IMR-90 (cell line): ENCODE results near the gene NARF. TPM values are rescaled to one million over a fixed set of nuclear protein-coding genes. Genes with fewer than 3 reads are reported as not detected.

Experiments
- ATAC-seq: fragments of 200-7000 bp; cut with Tn5 transposase; 2 replicates; pipeline ENCODE4 v1.9.1; 2020; ENCODE audit warnings: low read depth, mild to moderate bottlenecking, moderate library complexity
- BruUV-seq: library from RNA; stranded (reverse); fragments of 400-500 nt; replicated peaks from 2 replicates; lab custom pipeline; 2021; lab: Mats Ljungman, UMichigan
- CTCF ChIA-PET: fragments of 300-600 bp; formaldehyde crosslinking; extraction: SDS; loops from one replicate; lab custom pipeline; 2021; ENCODE audit warnings: antibody characterized with exemption; lab: Yijun Ruan, JAX
- POLR2A ChIA-PET: fragments of 300-600 bp; sonication (Branson Sonifier 250); formaldehyde crosslinking; loops from one replicate; lab custom pipeline; 2022; ENCODE audit warnings: antibody characterized with exemption; ENCODE audit not compliant: unreplicated experiment; lab: Charles Lee
- DNase-seq: peaks from one replicate; pipeline ENCODE4 v3.0.0; 2013
- H2AFZ ChIP-seq: replicated peaks from 2 replicates; pipeline ENCODE3; 2013; ENCODE audit warnings: low read length, mild to moderate bottlenecking; ENCODE audit not compliant: poor library complexity
- H2AK5ac ChIP-seq: 2 replicates; pipeline ENCODE4 v1.6.1; 2013; ENCODE audit warnings: low read depth, low read length, inconsistent platforms
- H2AK9ac ChIP-seq: replicated peaks from 2 replicates; pipeline ENCODE3; 2013; ENCODE audit warnings: mild to moderate bottlenecking, low read depth, low read length, moderate library complexity; ENCODE audit not compliant: poor library complexity
- H2BK120ac ChIP-seq: 2 replicates; pipeline ENCODE4 v1.6.1; 2013; ENCODE audit warnings: low read depth, low read length, inconsistent platforms
- H2BK15ac ChIP-seq: 3 replicates; pipeline ENCODE4 v1.6.1; 2013; ENCODE audit warnings: low read depth, low read length, inconsistent platforms
- H2BK20ac ChIP-seq: 2 replicates; pipeline ENCODE4 v1.6.1; 2013; ENCODE audit warnings: low read depth, mild to moderate bottlenecking, inconsistent platforms, low read length, moderate library complexity
- H2BK5ac ChIP-seq: 2 replicates; pipeline ENCODE4 v1.6.1; 2013; ENCODE audit warnings: mild to moderate bottlenecking, low read depth, low read length, inconsistent platforms; ENCODE audit not compliant: poor library complexity, severe bottlenecking
- H3K14ac ChIP-seq: replicated peaks from 2 replicates; pipeline ENCODE4 v1.6.1; 2013; ENCODE audit warnings: low read depth, low read length, inconsistent platforms
- H3K18ac ChIP-seq: 2 replicates; pipeline ENCODE4 v1.6.1; 2013; ENCODE audit warnings: low read depth, low read length, control low read depth
- H3K23ac ChIP-seq: 2 replicates; pipeline ENCODE4 v1.6.1; 2013; ENCODE audit warnings: low read depth, low read length, inconsistent platforms
- H3K27ac ChIP-seq: 2 replicates; pipeline ENCODE4 v1.5.1; 2013; ENCODE audit warnings: mild to moderate bottlenecking, control low read depth, low read length; ENCODE audit not compliant: insufficient read depth
- H3K27me3 ChIP-seq: 2 replicates; pipeline ENCODE4 v1.6.1; 2013; ENCODE audit warnings: low read length; ENCODE audit not compliant: control insufficient read depth, insufficient read depth
- H3K36me3 ChIP-seq: 2 replicates; pipeline ENCODE4 v1.6.1; 2013; ENCODE audit warnings: low read length, mixed read lengths; ENCODE audit not compliant: control insufficient read depth, insufficient read depth
- H3K4ac ChIP-seq: 2 replicates; pipeline ENCODE4 v1.6.1; 2013; ENCODE audit warnings: low read depth, low read length, inconsistent platforms
- H3K4me1 ChIP-seq: 2 replicates; pipeline ENCODE4 v1.6.1; 2013; ENCODE audit warnings: low read length, mixed read lengths; ENCODE audit not compliant: control insufficient read depth, insufficient read depth
- H3K4me2 ChIP-seq: 2 replicates; pipeline ENCODE4 v1.6.1; 2013; ENCODE audit warnings: low read depth, mild to moderate bottlenecking, control low read depth, low read length, moderate library complexity
- H3K4me3 ChIP-seq: 2 replicates; pipeline ENCODE4 v1.5.1; 2013; ENCODE audit warnings: low read depth, mild to moderate bottlenecking, control low read depth, low read length, moderate library complexity; ENCODE audit not compliant: insufficient read depth
- H3K56ac ChIP-seq: 2 replicates; pipeline ENCODE4 v1.6.1; 2013; ENCODE audit warnings: low read length, inconsistent platforms; ENCODE audit not compliant: insufficient read depth; ENCODE audit errors: extremely low read depth
- H3K79me1 ChIP-seq, 2 experiments: 2 replicates each; pipeline ENCODE4 v1.6.1; 2013; ENCODE audit warnings: low read length in 2 of 2, inconsistent platforms in 1 of 2, low read depth in 1 of 2
- H3K9ac ChIP-seq: 2 replicates; pipeline ENCODE4 v1.6.1; 2013; ENCODE audit warnings: low read depth, low read length, control low read depth
- H3K9me1 ChIP-seq: 2 replicates; pipeline ENCODE4 v1.6.1; 2013; ENCODE audit warnings: low read length, inconsistent platforms; ENCODE audit not compliant: insufficient read depth
- H3K9me3 ChIP-seq: 2 replicates; pipeline ENCODE4 v1.6.1; 2013; ENCODE audit warnings: low read length; ENCODE audit not compliant: control insufficient read depth, insufficient read depth
- H4K20me1 ChIP-seq: 2 replicates; pipeline ENCODE4 v1.6.1; 2013; ENCODE audit warnings: low read length, inconsistent platforms; ENCODE audit not compliant: insufficient read depth
- H4K5ac ChIP-seq: 2 replicates; pipeline ENCODE4 v1.6.1; 2013; ENCODE audit warnings: mild to moderate bottlenecking, low read depth, low read length, control low read depth
- H4K8ac ChIP-seq, 2 experiments: 2 replicates each; pipeline ENCODE4 v1.6.1; 2013; ENCODE audit warnings: low read depth in 2 of 2, low read length in 2 of 2, control low read depth in 1 of 2, inconsistent platforms in 1 of 2
- H4K91ac ChIP-seq: 2 replicates; pipeline ENCODE4 v1.6.1; 2013; ENCODE audit warnings: low read depth, low read length, inconsistent platforms; ENCODE audit not compliant: insufficient read depth
- BHLHE40 ChIP-seq: fragments of 150-350 bp; IDR thresholded peaks from 2 replicates; pipeline ENCODE4 v1.6.1; 2016; ENCODE audit warnings: mild to moderate bottlenecking, low read depth, low read length
- CHD1 ChIP-seq: IDR thresholded peaks from 2 replicates; pipeline ENCODE4 v1.6.1; 2012; ENCODE audit warnings: low read depth, low read length, improper control_type of control experiment
- FOS ChIP-seq: fragments of 150-350 bp; IDR thresholded peaks from 2 replicates; pipeline ENCODE4 v1.6.1; 2016; ENCODE audit warnings: low read depth, low read length
- MAZ ChIP-seq: IDR thresholded peaks from 2 replicates; pipeline ENCODE4 v1.6.1; 2012; ENCODE audit warnings: low read depth, mild to moderate bottlenecking, low read length, improper control_type of control experiment, moderate library complexity, borderline replicate concordance
- MXI1 ChIP-seq: IDR thresholded peaks from 2 replicates; pipeline ENCODE4 v1.6.1; 2012; ENCODE audit warnings: low read depth, mild to moderate bottlenecking, low read length, moderate library complexity, borderline replicate concordance
- NFE2L2 ChIP-seq: fragments of 150-350 bp; IDR thresholded peaks from 2 replicates; pipeline ENCODE4 v1.6.1; 2016; ENCODE audit warnings: low read depth, mild to moderate bottlenecking, low read length
- RAD21 ChIP-seq: IDR thresholded peaks from 2 replicates; pipeline ENCODE4 v1.6.1; 2012; ENCODE audit warnings: low read length, improper control_type of control experiment
- RCOR1 ChIP-seq: IDR thresholded peaks from 2 replicates; pipeline ENCODE4 v1.6.1; 2012; ENCODE audit warnings: mild to moderate bottlenecking, low read length, improper control_type of control experiment; ENCODE audit not compliant: insufficient replicate concordance
- RFX5 ChIP-seq: IDR thresholded peaks from 2 replicates; pipeline ENCODE4 v1.8.0; 2012; ENCODE audit warnings: low read depth, mild to moderate bottlenecking, low read length, moderate library complexity
- WGBS, 2 experiments: methylation state at CpG; one replicate each; pipeline versions ENCODE4 v1.1.5 to v1.1.7; 2013; ENCODE audit warnings: missing lambda C conversion rate in 2 of 2; ENCODE audit not compliant: insufficient read length in 1 of 2; ENCODE audit errors: extremely low coverage in 2 of 2; 5-methylcytosine and 5-hydroxymethylcytosine counted together
- dilution Hi-C: fragments of 300-500 bp; cut with HindIII; formaldehyde crosslinking; loops from one replicate; pipeline ENCODE4 v1.14.3; 2018; ENCODE audit warnings: low sequenced_read_pairs; ENCODE audit not compliant: unreplicated experiment
- in situ Hi-C: fragments of 300-500 bp; cut with MboI; formaldehyde crosslinking; loops from 3 replicates; pipeline ENCODE4 v1.14.3; 2019; ENCODE audit warnings: low sequenced_read_pairs, inconsistent platforms, mixed read lengths
- intact Hi-C: fragments of 100-400 bp; cut with micrococcal nuclease; formaldehyde crosslinking; loops from 2 replicates; pipeline ENCODE4 v1.10.0; 2022
- polyA plus RNA-seq, 3 experiments: library from polyadenylated mRNA; depleted of rRNA; stranded (reverse); fragments of >200 nt; gene quantifications; 2 replicates each; pipeline ENCODE4 v1.2.3, GENCODE V29; 2012; ENCODE audit warnings: low replicate concordance in 1 of 3
- total RNA-seq: library from RNA; depleted of rRNA; stranded (reverse); fragments of >200 nt; gene quantifications from 2 replicates; pipeline ENCODE4 v1.2.3, GENCODE V29; 2012
- TF ChIP-seq, protein P1 (sequence below): fragments of 150-350 bp; IDR thresholded peaks from 2 replicates; pipeline ENCODE4 v1.6.1; 2017; ENCODE audit warnings: mild to moderate bottlenecking, antibody characterized with exemption, low read length, low read depth
- TF ChIP-seq, protein P2 (sequence below): conservative IDR thresholded peaks from 2 replicates; pipeline ENCODE4 v1.5.1; 2012; ENCODE audit warnings: mild to moderate bottlenecking, low read depth, low read length, improper control_type of control experiment

The NARF gene
- total and polyA plus RNA-seq, 2 of the 4 experiments (the other 2 are of a cell fraction): 83.7 to 94.8 TPM

DNA sequence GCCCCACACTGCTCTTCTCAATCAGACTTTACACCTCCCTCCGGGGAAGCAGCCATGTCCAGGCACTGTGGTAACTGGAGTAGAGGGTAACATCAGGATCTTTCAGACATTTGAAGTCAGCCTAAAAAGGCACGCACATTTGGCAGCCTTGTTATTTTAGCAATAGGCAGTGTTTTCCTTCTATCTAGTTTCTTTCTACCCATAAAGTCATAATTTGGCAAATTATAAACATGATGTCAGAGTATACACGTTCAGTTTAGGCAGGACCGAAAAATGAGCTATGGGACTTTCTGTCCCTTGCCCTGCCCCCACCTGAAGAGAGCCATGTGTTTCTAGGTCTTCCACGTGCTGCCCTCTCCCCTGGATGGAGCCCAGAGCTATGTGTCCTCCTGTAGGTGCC is 21.1 kb downstream of the NARF start:
- H3K27me3 ChIP-seq: no peaks in the 10 kb centered on the region
- ChIA-PET POLR2A (no interaction called here), CTCF (no interaction called here)
- in situ Hi-C loops (no loop called here), dilution Hi-C loops (no loop called here), intact Hi-C loops (no loop called here)
- no peak overlapping the region for H2AFZ ChIP-seq
- no peak for ATAC-seq
- no peak overlapping the region for H2BK20ac ChIP-seq
- no peak overlapping the region for H2BK15ac ChIP-seq
- H3K79me1 ChIP-seq: no peaks in the 10 kb centered on the region
- H3K36me3 ChIP-seq: peaks cover 62% of the 10 kb centered on the region
- no peak overlapping the region for H3K14ac ChIP-seq
- H4K5ac ChIP-seq: no peak overlapping the region
- TF ChIP-seq MAZ (no peak), RFX5 (no peak), BHLHE40 (no peak), FOS (no peak), RCOR1 (no peak), RAD21 (no peak), CHD1 (no peak), MXI1 (no peak), NFE2L2 (no peak)
- TF ChIP-seq, protein P1, sequence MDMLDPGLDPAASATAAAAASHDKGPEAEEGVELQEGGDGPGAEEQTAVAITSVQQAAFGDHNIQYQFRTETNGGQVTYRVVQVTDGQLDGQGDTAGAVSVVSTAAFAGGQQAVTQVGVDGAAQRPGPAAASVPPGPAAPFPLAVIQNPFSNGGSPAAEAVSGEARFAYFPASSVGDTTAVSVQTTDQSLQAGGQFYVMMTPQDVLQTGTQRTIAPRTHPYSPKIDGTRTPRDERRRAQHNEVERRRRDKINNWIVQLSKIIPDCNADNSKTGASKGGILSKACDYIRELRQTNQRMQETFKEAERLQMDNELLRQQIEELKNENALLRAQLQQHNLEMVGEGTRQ: no peak
- TF ChIP-seq, protein P2, sequence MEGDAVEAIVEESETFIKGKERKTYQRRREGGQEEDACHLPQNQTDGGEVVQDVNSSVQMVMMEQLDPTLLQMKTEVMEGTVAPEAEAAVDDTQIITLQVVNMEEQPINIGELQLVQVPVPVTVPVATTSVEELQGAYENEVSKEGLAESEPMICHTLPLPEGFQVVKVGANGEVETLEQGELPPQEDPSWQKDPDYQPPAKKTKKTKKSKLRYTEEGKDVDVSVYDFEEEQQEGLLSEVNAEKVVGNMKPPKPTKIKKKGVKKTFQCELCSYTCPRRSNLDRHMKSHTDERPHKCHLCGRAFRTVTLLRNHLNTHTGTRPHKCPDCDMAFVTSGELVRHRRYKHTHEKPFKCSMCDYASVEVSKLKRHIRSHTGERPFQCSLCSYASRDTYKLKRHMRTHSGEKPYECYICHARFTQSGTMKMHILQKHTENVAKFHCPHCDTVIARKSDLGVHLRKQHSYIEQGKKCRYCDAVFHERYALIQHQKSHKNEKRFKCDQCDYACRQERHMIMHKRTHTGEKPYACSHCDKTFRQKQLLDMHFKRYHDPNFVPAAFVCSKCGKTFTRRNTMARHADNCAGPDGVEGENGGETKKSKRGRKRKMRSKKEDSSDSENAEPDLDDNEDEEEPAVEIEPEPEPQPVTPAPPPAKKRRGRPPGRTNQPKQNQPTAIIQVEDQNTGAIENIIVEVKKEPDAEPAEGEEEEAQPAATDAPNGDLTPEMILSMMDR: no peak
- no peak overlapping the region for H3K4me2 ChIP-seq
- H2AK9ac ChIP-seq: no peak overlapping the region
- no peak overlapping the region for H3K18ac ChIP-seq
- no peak overlapping the region for H3K56ac ChIP-seq
- 93% methylated on average over 2 of the region's 5 CpGs; no CpG with 5 or more reads in 1 of the 2 experiments for WGBS, 2 experiments
- no peak overlapping the region for H4K91ac ChIP-seq
- H3K27ac ChIP-seq: no peak overlapping the region
- H4K20me1 ChIP-seq: no peaks in the 10 kb centered on the region; the same call in 1 of the 2 replicates
- no peak overlapping the region for H2AK5ac ChIP-seq
- no peak overlapping the region for H3K9ac ChIP-seq
- no peaks in the 10 kb centered on the region for H3K9me1 ChIP-seq
- H2BK5ac ChIP-seq: no peak overlapping the region
- H3K4me1 ChIP-seq: no peaks in the 10 kb centered on the region
- no peak for DNase-seq
- H3K4me3 ChIP-seq: no peak overlapping the region
- BruUV-seq: no TSS peak
- no peak overlapping the region for H2BK120ac ChIP-seq
- H3K23ac ChIP-seq: no peak overlapping the region
- H3K9me3 ChIP-seq: no peaks in the 10 kb centered on the region
- no peak overlapping the region for H3K4ac ChIP-seq
- H4K8ac ChIP-seq: no peak overlapping the region
